Ovary (tissue), 3 donors: ENCODE data around the gene PLBD2.

Experiments
- EP300 ChIP-seq: sonication (generic); formaldehyde crosslinking; IDR thresholded peaks from one replicate; pipeline ENCODE4 v1.6.1; 2017; ENCODE audit warnings: antibody characterized with exemption
- POLR2A ChIP-seq: fragments of 450-650 bp; IDR thresholded peaks from one replicate; pipeline ENCODE4 v1.6.1; 2017; ENCODE audit warnings: antibody characterized with exemption, mild to moderate bottlenecking, moderate library complexity
- TF ChIP-seq, protein P1 (sequence below), 3 donors: fragments of 450-650 bp in 2 of 3; fragments of 200-600 bp in 1 of 3; IDR thresholded peaks; one replicate each; pipeline versions ENCODE4 v1.5.1 to v1.8.0; 2016 to 2022; ENCODE audit warnings: antibody characterized with exemption in 3 of 3, mild to moderate bottlenecking in 1 of 3
- donor health status: DM: no; HTN: no; CAD: no.

DNA sequence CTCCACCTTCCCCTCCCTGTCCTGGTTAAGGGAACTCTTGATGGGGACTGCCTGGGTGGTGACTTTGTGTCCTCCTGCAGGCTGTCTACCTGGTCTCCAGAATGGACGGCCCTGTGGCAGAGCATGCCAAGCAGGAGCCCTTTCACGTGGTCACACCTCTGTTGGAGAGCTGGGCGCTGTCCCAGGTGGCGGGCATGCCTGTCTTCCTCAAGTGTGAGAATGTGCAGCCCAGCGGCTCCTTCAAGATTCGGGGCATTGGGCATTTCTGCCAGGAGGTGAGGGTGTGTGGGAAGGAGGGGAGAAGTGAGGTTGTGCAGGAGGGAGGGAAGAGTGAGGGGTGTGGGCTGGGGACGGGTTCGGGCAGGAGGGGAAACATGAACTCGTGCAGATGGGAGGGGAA lies 69.5 kb downstream of the PLBD2 start:
- TF ChIP-seq POLR2A (no peak), EP300 (no peak)
- TF ChIP-seq, protein P1, sequence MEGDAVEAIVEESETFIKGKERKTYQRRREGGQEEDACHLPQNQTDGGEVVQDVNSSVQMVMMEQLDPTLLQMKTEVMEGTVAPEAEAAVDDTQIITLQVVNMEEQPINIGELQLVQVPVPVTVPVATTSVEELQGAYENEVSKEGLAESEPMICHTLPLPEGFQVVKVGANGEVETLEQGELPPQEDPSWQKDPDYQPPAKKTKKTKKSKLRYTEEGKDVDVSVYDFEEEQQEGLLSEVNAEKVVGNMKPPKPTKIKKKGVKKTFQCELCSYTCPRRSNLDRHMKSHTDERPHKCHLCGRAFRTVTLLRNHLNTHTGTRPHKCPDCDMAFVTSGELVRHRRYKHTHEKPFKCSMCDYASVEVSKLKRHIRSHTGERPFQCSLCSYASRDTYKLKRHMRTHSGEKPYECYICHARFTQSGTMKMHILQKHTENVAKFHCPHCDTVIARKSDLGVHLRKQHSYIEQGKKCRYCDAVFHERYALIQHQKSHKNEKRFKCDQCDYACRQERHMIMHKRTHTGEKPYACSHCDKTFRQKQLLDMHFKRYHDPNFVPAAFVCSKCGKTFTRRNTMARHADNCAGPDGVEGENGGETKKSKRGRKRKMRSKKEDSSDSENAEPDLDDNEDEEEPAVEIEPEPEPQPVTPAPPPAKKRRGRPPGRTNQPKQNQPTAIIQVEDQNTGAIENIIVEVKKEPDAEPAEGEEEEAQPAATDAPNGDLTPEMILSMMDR (IDR thresholded peaks at IDR 0.05) = no peak
